ENCODE data around the gene CATSPER3.

DNA sequence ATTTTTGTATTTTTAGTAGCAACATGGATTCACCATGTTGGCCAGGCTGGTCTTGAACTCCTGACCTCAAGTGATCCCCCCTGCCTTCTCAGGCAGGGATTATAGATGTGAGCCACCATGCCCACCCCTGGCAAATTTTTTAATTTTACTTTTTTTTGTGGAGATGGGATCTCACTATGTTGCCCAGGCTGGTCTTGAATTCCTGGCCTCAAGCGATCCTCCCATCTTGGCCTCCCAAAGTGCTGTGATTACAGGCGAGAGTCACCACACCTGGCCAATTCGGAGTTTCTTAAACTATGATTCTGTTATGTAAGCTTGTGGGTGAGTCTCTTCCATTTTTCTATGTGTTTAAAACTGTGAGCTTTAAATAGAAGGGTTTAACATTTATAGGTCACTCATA lies 35.2 kb upstream of the CATSPER3 start:
- TF ChIP-seq, protein P1, sequence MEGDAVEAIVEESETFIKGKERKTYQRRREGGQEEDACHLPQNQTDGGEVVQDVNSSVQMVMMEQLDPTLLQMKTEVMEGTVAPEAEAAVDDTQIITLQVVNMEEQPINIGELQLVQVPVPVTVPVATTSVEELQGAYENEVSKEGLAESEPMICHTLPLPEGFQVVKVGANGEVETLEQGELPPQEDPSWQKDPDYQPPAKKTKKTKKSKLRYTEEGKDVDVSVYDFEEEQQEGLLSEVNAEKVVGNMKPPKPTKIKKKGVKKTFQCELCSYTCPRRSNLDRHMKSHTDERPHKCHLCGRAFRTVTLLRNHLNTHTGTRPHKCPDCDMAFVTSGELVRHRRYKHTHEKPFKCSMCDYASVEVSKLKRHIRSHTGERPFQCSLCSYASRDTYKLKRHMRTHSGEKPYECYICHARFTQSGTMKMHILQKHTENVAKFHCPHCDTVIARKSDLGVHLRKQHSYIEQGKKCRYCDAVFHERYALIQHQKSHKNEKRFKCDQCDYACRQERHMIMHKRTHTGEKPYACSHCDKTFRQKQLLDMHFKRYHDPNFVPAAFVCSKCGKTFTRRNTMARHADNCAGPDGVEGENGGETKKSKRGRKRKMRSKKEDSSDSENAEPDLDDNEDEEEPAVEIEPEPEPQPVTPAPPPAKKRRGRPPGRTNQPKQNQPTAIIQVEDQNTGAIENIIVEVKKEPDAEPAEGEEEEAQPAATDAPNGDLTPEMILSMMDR (IDR thresholded peaks at IDR 0.05; ENCODE audit: low read length), result no peak
- TF ChIP-seq EZH2 (optimal IDR thresholded peaks at IDR 0.05; ENCODE audit: low read depth, low read length) (no peak), EZH2phosphoT487 (IDR thresholded peaks at IDR 0.05; ENCODE audit: low read length) (no peak)

Data from MM.1S (cell line).